ENCODE data around the gene SRRM2. TPM values are rescaled to one million over a fixed set of nuclear protein-coding genes. Genes with fewer than 3 reads are reported as not detected.

The SRRM2 gene
- total and polyA plus RNA-seq, 4 donors, result 316 to 589 (median 447) TPM

GRCh38 chr16:2784358-2785100, 32.1 kb downstream of the SRRM2 start:
- H3K36me3 ChIP-seq (ENCODE audit: control insufficient read depth in 4 of 4, insufficient read depth in 4 of 4, low read length in 4 of 4), result no peaks in the 10 kb centered on the region
- TF ChIP-seq, protein P1, sequence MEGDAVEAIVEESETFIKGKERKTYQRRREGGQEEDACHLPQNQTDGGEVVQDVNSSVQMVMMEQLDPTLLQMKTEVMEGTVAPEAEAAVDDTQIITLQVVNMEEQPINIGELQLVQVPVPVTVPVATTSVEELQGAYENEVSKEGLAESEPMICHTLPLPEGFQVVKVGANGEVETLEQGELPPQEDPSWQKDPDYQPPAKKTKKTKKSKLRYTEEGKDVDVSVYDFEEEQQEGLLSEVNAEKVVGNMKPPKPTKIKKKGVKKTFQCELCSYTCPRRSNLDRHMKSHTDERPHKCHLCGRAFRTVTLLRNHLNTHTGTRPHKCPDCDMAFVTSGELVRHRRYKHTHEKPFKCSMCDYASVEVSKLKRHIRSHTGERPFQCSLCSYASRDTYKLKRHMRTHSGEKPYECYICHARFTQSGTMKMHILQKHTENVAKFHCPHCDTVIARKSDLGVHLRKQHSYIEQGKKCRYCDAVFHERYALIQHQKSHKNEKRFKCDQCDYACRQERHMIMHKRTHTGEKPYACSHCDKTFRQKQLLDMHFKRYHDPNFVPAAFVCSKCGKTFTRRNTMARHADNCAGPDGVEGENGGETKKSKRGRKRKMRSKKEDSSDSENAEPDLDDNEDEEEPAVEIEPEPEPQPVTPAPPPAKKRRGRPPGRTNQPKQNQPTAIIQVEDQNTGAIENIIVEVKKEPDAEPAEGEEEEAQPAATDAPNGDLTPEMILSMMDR (IDR thresholded peaks at IDR 0.05; ENCODE audit: control extremely low read depth, extremely low read depth), result no peak
- no peak overlapping the region for H3K9ac ChIP-seq (ENCODE audit: insufficient read depth in 1 of 2, low read length in 2 of 2)
- peaks cover 0 to 38% (median 22%) of the 10 kb centered on the region in 3 donors for H3K27me3 ChIP-seq (ENCODE audit: control insufficient read depth in 3 of 3, insufficient read depth in 3 of 3, low read length in 2 of 3)
- DNase-seq (no peak), ATAC-seq (ENCODE audit: insufficient read depth, low FRiP score) (no peak)
- H3K4me1 ChIP-seq (ENCODE audit: control insufficient read depth in 5 of 5, insufficient read depth in 5 of 5, low read length in 5 of 5), result peaks cover 0 to 8% (median 0%) of the 10 kb centered on the region in 5 donors
- no peaks in the 10 kb centered on the region for H3K9me3 ChIP-seq (ENCODE audit: control insufficient read depth in 4 of 4, insufficient read depth in 3 of 4, low read length in 3 of 4)
- H3K4me3 ChIP-seq, result no peak overlapping the region
- H3K27ac ChIP-seq (ENCODE audit: low read depth in 1 of 2, low read length in 1 of 2), result no peak overlapping the region
- 60 to 68% methylated on average over 15 of the region's 15 CpGs for WGBS, 2 donors

DNA sequence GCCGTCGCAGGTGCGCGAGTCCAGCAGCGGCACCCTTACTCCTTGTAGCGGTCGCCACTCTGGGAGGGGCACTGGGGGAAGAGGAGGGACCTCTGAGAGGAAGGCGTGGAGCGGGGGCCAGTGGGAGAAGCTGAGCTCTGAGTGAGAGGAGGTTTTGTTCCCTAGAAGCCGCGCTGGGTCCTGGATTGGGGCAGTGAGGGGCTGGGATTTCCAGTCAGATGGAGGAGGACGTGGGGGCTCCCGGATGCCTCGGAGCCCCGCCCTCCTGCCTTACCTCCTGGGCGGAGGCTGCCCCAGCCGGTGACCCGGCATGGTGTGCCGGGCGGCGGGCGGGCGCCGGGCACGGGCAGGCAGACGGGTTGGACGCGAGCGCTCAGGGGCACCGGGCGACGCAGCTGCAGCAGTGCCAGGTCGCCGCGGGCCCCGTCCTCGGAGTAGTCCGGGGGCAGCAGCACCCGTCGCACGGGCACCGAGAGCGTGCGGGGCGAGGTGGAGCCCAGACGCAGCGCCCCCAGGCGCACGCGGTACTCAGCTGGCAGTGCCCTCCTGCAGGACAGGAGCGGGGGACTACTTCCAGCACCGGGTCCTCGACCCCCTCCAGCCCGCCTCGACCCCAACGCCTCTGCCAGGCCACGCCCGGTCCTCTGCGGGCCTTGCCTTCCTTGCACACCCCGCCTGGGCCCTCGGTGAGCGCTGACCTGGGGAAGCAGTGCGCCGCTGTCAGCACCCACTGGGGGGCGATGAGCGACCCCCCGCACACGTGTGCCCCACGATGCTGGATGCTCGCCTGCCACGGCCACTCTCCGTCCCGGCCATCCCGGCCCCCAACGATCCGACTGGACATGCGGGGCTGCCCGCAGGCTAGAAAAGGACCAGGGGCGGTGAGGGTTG, 32.9 kb downstream of the SRRM2 start:
- 13 to 18% methylated on average over 49 to 79 of the region's 79 CpGs for WGBS, 2 donors
- Histone ChIP-seq H3K4me3 (no peak overlapping the region), H3K27ac (ENCODE audit: low read depth in 1 of 2, low read length in 1 of 2) (no peak overlapping the region), H3K4me1 (ENCODE audit: control insufficient read depth in 5 of 5, insufficient read depth in 5 of 5, low read length in 5 of 5) (peaks cover 0 to 8% (median 0%) of the 10 kb centered on the region in 5 donors), H3K36me3 (ENCODE audit: control insufficient read depth in 4 of 4, insufficient read depth in 4 of 4, low read length in 4 of 4) (no peaks in the 10 kb centered on the region), H3K9me3 (ENCODE audit: control insufficient read depth in 4 of 4, insufficient read depth in 3 of 4, low read length in 3 of 4) (no peaks in the 10 kb centered on the region), H3K27me3 (ENCODE audit: control insufficient read depth in 3 of 3, insufficient read depth in 3 of 3, low read length in 2 of 3) (peaks cover 0 to 42% (median 22%) of the 10 kb centered on the region in 3 donors), H3K9ac (ENCODE audit: insufficient read depth in 1 of 2, low read length in 2 of 2) (no peak overlapping the region)
- DNase-seq (no peak), ATAC-seq (ENCODE audit: insufficient read depth, low FRiP score) (no peak)
- TF ChIP-seq, protein P1 (IDR thresholded peaks at IDR 0.05; ENCODE audit: control extremely low read depth, extremely low read depth), result no peak

GRCh38 chr16:2786061-2786825, 33.8 kb downstream of the SRRM2 start:
- Histone ChIP-seq H3K9ac (ENCODE audit: insufficient read depth in 1 of 2, low read length in 2 of 2) (no peak overlapping the region), H3K27ac (ENCODE audit: low read depth in 1 of 2, low read length in 1 of 2) (no peak overlapping the region), H3K4me3 (no peak overlapping the region), H3K36me3 (ENCODE audit: control insufficient read depth in 4 of 4, insufficient read depth in 4 of 4, low read length in 4 of 4) (no peaks in the 10 kb centered on the region), H3K27me3 (ENCODE audit: control insufficient read depth in 3 of 3, insufficient read depth in 3 of 3, low read length in 2 of 3) (peaks cover 0 to 42% (median 22%) of the 10 kb centered on the region in 3 donors), H3K9me3 (ENCODE audit: control insufficient read depth in 4 of 4, insufficient read depth in 3 of 4, low read length in 3 of 4) (no peaks in the 10 kb centered on the region), H3K4me1 (ENCODE audit: control insufficient read depth in 5 of 5, insufficient read depth in 5 of 5, low read length in 5 of 5) (peaks cover 0 to 8% (median 0%) of the 10 kb centered on the region in 5 donors)
- TF ChIP-seq, protein P1 (IDR thresholded peaks at IDR 0.05; ENCODE audit: control extremely low read depth, extremely low read depth), result no peak
- no peak for ATAC-seq (ENCODE audit: insufficient read depth, low FRiP score)
- WGBS, 2 donors, result 50 to 52% methylated on average over 14 to 15 of the region's 15 CpGs
- DNase-seq, result no peak
